GM19023 (cell line): Measurements from ENCODE around the gene KYAT1.
A peak's percentile ranks its signal among the peaks of the same experiment; 100 is the strongest.
"Not testable (repeated sequence)": the region's sequence is repeated elsewhere in the genome, so short reads cannot be mapped to it uniquely, and the experiment has no call there.

Experiments used
- ATAC-seq: cut with Tn5 transposase; IDR thresholded peaks from one replicate; pipeline ENCODE4 v1.9.1; 2021; ENCODE audit warnings: mild to moderate bottlenecking, moderate library complexity; ENCODE audit not compliant: unreplicated experiment

The KYAT1 gene

DNA sequence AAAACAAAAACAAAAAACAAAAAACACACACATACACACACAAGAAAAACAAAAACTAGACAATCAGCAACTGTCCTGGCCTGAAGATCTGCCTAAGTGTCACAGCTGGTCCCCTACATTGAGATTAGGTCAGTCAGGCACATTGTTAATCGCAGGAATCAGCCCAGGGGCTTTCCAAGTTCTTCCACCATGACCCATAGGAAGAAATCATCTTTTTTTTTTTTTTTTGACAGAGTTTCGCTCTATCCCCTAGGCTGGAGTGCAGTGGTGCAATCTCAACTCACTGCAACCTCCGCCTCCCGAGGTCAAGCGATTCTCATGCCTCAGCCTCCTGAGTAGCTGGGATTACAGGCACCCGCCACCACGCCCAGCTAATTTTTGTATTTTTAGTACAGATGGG lies 38.6 kb downstream of the KYAT1 start:
- ATAC-seq = not testable (repeated sequence)

DNA sequence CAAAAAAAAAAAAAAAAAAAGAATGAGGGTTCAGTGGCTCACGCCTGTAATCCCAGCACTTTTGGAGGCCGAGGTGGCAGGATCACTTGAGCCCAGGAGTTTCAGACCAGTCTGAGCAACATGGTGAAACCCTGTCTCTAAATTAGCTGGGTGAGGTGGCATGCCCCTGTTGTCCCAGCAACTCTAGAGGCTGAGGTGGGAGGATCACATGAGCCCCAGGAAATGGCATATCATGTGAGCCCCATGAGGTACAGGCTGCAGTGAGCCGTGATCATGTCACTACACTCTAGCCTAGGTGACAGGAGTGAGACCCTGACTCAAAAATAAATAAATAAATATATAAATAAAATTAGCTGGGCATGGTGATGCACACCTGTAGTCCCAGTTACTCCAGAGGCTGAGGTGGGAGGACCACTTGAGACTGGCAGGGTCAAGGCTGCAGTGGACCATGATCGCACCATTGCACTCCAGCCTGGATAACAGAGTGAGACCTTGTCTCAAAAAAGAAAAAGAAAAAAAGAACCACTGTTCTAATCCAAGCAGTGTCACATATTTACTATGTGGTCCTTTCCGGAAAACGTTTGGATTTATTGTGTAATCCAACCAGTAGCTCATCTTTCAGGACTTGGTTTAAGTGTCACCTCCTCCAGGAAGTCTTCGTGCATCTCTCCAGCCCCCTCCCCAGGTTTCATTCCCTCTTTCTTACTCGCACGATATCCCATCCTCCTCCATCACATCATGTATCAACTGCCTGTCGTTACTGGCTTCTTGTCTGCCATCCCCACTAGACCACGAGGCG lies 39.9 kb downstream of the KYAT1 start:
- ATAC-seq = no peak

DNA sequence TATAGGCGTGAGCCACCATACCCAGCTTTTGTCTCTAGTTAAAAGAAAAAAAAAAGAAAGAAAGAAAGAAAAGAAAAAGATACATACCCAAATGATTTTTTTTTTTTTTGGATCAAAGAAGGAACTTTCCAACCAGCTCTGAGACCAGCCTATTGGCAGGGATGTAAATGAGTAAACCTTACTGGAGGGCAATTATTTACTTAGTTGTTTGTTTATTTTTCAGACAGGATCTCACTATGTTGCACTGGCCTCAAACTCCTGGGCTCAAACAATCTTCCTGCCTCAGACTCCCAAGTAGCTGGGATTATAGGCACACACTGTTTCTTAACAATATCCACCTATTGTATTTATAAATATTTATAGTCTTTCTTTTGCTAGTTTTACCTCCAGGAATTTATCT lies 41.2 kb downstream of the KYAT1 start:
- no peak for ATAC-seq

DNA sequence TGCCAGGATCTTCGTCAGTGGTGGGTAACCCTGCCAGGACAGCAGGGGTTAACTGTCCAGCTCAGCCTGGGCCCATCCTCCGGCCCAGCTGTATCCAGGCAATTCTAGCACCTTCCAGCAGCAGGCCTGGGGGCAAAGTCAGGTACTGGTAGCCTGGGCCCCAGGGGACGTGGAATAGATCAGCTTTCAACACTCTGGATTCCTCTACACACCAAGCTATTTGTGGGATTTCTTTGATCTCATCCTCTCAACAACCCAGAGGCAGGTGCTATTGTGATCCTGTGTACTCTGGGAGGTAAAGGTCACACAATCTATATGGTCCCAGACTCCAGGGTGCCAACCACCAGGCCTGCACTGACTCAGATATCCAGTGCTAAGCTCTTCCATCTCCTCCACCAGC lies 43.4 kb downstream of the KYAT1 start:
- ATAC-seq = no peak

DNA sequence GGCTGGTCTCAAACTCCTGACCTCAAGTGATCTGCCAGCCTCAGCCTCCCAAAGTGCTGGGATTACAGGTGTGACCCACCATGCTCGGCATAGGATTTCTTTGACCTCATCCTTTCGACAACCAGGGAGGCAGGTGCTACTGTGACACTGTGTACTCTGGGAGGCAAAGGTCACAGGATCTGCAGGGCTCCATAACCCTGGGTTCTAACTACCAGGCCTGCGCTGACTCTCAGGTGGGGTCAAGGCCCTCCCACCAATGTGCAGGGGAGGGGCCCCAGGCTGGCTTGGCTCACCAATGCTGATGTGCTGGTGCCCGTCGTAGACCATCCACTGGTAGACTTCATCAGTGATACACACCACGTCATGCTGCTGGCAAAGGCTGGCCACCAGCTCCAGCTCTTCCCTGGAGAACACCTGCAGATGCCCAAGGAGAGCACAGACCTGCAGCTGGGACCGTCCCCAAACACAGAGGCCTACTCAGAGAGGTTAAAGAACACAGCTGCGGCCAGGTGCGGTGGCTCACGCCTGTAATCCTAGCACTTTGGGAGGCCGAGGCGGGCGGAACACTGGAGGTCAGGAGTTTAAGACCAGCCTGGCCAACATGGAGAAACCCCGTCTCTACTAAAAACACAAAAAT lies 45.1 kb downstream of the KYAT1 start:
- no peak for ATAC-seq

DNA sequence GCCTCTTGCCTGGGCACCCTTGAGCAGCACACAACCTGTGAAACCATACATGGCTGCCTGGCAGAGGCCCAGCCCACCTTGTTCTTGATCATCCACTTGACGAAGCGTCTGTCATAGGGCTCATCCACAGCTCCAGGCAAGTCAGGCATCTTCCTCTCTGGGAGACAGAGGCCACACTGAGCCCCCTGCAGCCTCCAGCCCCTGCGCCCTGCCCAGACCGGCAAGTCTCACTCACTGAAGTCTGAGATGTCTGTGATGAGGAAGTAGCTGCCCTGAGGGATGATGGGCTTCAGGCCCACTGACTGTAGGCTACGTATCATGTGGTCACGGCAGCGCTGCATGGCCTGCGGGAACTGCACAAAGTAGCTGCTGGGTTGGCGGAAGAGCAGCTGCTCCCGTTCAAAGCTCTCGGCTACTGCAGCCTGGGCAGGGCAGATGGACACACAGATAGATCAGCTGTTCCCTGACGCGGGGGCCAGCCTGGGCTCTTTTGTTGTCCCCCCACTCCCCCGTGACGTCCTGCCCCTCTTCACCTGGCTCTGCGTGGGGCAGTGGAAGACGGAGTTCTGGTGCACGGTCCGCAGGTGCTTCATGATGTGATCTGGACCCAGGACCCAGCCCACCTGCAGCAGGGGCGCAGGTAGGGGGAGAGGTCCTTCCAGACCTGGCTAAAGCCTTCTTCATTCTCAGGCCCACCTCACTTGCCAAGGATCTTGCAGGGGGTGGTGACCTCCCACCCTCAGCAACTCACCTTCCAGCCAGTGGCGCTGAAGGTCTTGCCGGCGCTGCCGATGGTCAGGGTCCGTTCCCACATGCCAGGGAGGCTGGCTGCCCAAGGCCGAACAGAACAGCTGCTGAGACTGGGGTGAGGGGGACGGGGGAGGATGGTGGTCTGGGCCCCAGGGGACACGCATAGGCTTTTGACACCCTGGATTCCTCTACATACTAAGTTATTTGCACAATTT lies 46.2 kb downstream of the KYAT1 start:
- ATAC-seq = no peak

DNA sequence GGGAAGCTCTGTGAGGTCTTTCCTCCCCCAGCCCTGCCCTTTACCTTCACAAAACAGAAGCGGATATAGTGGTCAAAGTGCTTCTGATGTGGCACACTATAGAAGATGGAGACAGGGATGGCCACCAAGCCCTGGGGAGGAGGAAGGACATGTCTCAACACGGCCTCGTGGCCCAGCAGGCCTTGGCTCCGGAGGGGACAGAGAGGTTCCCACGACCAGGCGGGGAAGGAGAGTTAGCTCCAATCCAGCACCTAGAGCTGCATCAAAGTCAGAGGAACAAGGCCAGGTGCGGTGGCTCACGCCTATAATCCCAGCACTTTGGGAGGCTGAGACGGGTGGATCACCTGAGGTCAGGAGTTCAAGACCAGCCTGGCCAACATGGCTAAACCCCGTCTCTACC lies 48.1 kb downstream of the KYAT1 start:
- no peak for ATAC-seq

DNA sequence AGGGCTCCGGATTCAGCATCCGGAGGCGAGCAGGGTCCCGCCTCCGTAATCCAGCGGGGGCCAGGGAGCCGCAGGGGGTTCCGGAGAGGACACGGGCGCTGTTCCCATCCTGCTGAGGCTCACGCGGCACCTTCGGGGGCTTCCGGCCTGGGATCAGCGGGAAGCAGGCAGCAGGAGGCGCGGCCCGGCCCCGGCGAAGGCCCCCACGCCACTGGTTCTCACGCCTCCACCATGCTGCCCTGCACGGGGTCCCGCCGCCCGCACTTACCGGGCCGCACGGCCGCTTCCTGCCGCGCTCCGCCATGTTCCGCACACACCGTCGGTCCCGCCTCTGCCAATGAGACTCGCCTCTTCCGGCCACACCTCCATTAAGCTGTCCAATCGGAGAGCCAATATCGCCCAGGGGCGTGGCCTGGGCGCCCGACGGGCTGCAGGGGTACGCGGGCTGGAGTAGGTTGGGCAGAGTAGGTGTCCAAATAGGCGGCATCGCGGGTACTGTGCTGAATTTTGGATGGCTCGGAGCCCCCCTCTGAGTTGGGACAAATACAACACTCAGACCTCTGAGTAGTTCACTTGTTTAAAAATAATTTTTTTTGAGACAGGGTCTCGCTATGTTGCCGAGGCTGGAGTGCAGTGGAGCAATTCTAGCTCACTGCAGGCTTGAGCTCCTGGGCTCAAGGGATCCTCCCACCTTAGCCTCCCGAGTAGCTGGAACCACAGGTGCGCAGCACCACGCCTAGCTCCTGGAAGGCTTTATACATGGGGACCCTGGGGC lies 52.1 kb downstream of the KYAT1 start, which contains the start of gene SPOUT1:
TSS of gene SPOUT1 (minus strand) at position 318 of the 775 bp plus-strand sequence. CDS start at position 304, 14 bp downstream.
- ATAC-seq = peak; percentile 97

DNA sequence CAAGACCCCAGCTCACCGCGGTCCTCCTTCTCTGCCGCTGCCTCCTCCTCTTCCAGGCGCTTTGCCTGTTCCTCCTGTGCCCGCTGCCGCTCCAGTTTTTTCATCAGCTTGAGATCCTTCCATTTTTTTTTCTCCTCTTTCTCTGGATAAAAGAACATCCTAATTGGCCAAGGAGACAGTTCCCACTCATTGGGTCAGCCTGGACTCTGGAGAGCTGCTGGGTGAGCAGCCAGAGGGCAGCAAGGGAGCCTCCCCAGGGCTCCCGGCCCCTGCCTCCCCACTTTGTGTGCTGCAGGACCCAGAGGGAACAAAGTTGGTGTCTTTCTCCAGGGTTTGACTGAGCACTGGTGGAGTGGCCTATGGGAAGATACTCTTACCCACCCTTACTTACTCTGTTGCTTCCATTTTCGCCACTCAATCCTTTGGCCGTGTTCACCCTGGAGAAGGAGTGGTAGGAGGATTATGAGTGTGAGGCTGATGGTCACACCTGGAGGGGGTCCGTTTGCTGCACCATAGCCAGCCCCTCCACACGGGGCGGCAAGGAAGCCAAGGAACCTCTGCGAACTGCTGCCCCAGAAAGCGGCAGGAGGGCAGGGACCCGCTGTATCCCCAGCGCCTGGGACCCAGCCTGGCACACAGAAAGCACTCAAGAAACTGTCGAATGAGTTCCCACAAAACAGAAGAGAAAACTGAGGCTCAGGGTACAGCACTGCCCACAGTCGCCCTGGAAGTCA lies 52.9 kb downstream of the KYAT1 start:
- peak; percentile 3 for ATAC-seq

DNA sequence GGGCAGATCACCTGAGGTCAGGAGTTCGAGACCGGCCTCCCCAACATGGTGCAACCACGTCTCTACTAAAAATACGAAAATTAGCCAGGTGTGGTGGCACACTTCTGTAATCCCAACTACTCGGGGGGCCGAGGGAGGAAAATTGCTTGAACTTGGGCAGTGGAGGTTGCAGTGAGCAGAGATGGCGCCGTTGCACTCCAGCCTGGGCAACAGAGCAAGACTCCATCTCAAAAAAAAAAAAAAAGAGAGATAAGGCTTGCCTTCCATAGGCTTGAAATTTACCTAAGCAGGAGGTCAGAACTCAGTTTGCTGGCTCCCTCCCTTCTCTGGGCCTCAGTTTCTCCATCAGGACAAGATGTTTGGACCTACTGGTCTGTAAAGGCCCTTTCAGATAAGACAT lies 53.5 kb downstream of the KYAT1 start:
- no peak for ATAC-seq

DNA sequence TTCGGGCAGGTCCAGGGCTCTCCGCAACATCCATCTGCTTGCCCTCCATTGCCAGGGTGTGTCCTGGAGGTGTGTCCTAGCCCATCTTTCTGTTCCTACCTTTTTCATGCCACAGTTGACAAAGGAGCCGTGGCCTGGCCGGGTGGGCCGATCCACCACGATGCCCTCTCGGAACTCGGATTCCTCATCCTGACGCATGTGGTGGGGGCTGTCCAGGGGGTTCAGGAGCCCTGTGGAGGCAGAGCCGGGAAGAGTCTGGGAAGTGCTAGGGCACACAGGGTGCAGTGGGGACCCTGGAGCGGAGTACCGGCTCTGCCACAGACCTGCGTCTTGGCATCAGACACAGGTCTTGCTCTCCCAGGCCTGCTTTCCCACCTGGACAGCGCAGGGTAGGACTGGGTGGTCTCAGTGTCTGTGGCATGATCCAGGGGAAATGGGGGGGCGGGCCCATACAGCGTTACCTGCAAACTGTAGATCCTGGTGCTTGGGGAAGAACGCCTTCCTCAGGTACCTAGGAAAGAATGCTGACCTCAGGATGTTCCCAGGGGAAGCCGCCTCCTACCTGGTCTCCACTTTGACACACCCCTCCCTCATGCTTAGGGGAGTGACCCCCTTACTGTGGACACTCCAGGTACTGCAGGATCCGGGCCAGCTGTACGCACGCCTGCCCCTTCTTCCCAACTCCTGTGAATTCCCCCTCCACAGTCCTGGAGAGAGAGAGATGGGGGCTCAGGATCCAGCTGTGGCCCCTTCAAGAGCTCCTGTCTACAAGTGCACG lies 55.6 kb downstream of the KYAT1 start:
- no peak for ATAC-seq

DNA sequence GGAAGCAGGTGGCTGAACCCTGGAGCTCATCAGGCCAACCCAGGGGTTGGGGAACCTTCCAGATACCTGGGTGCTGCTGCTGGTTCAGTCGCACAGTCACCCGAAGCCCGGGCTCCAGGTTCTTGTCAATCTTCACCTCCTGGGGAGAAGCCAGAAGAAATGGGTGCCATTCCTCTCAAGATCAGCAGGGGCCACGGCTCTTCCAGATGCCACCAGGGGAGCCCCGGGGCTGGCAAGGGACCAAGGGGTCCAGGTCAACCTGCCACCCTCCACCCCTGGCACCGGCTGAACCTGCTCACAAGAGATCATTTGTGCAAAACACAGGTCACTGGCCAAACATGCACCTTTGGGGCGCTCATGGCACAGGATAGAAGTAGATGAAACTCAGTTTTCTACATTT lies 56.8 kb downstream of the KYAT1 start:
- ATAC-seq = no peak

DNA sequence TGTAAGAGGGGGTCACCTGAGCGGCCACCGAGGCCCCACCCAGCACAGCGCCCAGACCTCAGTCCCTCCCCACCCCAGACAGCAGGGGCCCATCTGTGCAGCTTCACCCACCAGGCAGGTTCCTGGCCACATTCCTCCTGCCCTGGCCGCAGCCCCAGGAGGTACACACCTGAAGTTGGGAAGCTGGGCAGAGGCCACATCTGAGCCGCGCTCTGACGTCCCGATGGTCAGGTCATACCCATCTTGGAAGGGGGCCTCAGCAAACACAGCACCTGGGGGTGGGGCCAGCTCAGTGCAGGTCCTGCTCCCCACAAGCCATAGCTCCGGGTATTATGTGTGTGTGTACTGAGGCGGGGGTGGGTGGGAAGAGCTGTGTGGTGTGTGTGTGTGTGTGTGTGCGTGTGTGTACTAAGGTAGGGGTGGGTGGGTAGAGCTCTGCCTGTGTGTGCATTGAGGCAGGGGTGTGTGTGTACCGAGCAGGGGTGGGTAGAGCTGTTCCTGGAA lies 57.8 kb downstream of the KYAT1 start:
- ATAC-seq = no peak

DNA sequence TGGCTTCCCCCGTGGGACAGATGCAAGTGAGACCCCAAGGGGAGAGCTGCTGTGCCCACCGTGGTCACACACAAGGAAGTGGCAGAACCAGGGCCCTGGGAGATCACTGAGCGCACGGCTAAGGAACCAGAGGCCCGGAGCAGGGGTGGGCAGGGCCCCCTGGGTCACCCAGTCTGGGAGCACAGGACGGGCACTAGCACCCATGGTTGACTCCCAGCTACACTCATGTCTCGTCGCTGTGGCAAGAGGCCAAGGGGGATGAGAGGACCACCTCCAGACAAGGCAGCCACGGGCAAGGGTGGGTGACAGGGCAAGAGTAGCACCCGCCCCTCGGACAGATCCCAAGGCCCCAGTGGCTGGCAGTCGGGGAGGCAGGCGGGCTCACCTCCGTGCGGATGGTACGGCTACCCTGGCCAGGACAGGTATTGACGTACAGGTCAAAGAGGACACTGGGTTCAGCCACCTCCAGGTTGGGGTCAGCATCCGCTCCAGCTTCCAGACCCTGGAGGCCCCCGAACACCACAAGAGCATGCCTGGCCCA lies 58.3 kb downstream of the KYAT1 start:
- ATAC-seq = no peak

DNA sequence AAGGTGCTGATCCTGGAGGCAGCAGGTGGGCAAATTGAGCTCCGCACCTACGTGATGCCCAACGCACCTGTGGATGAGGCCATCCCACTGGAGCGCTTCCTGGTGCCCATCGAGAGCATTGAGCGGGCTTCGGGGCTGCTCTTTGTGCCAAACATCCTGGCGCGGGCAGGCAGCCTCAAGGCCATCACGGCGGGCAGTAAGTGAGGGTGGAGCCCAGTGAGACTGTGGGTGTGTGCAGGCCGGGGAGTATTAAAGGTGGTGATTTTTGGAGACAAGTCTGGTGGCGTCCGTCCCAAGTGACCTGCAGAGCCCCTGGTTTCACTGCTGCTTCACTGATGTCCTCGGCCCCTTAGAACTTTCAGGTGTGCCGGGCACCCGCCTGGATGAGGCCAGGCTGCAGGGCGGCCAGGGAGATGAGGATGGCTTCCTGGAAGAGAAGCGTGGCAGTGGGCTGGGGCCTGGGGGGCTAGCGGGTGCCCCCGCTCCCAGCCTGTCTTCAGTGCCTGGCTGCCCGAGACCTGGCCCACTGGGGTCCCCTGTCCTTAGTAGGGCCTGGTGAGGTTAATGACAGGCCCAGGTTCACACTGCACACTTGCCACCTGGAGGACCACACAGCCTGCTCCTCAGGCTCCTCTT lies 59.2 kb downstream of the KYAT1 start:
- no peak for ATAC-seq

DNA sequence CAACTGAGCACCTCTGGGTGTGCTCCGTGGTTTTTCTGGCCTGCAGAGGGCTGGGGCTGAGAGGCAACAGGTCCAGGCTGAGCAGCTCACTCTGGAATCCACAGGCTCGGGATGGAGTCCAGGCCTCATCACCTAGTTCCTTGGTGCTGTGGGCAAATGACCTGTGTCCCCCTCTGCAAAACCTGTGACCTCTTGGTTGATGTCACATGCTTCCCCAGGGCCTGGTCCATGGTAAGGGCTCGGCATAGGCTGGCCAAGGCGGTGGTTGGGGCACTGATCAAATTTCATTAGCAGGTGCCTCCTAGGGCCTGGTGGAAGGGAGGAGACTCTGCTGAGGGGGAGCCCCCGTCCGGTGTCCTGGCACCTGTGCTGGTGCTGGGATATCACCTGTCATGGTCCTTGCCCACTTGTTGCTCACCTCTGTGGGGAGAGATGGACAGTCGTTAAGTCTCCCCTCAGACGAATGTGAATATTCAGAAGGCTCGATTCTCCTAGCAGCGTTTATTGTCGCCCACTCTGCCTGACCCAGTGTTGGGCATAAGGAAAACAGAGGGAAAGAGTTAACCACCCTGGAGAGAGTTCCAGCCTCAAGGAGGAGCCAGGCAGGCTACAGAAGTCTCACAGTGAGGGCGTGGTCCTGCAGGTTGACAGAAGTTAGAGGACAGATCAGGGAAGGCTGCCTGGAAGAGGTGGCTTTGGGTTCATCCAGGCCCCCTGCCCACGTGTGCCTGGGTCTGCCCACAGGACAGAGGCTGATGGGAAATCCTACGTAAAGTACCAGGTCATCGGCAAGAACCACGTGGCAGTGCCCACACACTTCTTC lies 60.0 kb downstream of the KYAT1 start:
- no peak for ATAC-seq
